GM12878 (cell line): ENCODE data around the gene RAB28. TPM values are rescaled to one million over a fixed set of nuclear protein-coding genes. Genes with fewer than 3 reads are reported as not detected.

ENCODE experiments used
- ATAC-seq: fragments of 200-7000 bp; cut with Tn5 transposase; 3 replicates; pipeline ENCODE4 v1.9.1; 2020; ENCODE audit warnings: mild to moderate bottlenecking, moderate library complexity
- BruUV-seq: library from RNA; stranded (reverse); fragments of 400-500 nt; replicated peaks from 2 replicates; lab custom pipeline; 2021; lab: Mats Ljungman, UMichigan
- CTCF ChIA-PET: fragments of 300-600 bp; sonication (Branson Sonifier 250); formaldehyde crosslinking; extraction: SDS; loops from one replicate; lab custom pipeline; 2021; ENCODE audit warnings: inconsistent platforms; lab: Yijun Ruan, JAX
- POLR2A ChIA-PET: fragments of 350-600 bp; formaldehyde crosslinking; extraction: SDS; loops from one replicate; lab custom pipeline; 2021; ENCODE audit warnings: inconsistent platforms; lab: Charles Lee
- RAD21 ChIA-PET: fragments of 300-600 bp; sonication (Branson Sonifier 250); formaldehyde crosslinking; loops from one replicate; lab custom pipeline; 2023; ENCODE audit warnings: antibody characterized with exemption; ENCODE audit not compliant: unreplicated experiment; lab: Charles Lee
- SMC1A ChIA-PET: fragments of 300-600 bp; sonication (Branson Sonifier 250); formaldehyde crosslinking; loops from one replicate; lab custom pipeline; 2023; ENCODE audit not compliant: unreplicated experiment, uncharacterized antibody; lab: Charles Lee
- DNase-seq: peaks from one replicate; pipeline ENCODE4 v3.0.0-alpha.2; 2011; ENCODE audit warnings: low read depth, low spot score
- FAIRE-seq: peaks from 3 replicates; lab custom pipeline; 2011; peaks lifted over from hg19 to GRCh38; lab: Jason Lieb, UNC
- H2AFZ ChIP-seq: 2 replicates; pipeline ENCODE4 v1.6.0; 2011; ENCODE audit warnings: low read depth, low read length, control low read depth; ENCODE audit not compliant: control insufficient read depth
- H3K27ac ChIP-seq: 2 replicates; pipeline ENCODE4 v1.5.1; 2011; ENCODE audit warnings: control low read depth; ENCODE audit not compliant: control insufficient read depth, insufficient read depth
- H3K27me3 ChIP-seq, 2 experiments: replicated peaks in 1 of 2; 2 replicates each; pipeline versions ENCODE4 v1.6.0 to v1.6.1; 2011; ENCODE audit warnings: low read length in 1 of 2; ENCODE audit not compliant: control insufficient read depth in 2 of 2, insufficient read depth in 2 of 2
- H3K36me3 ChIP-seq, 2 experiments: 2 replicates each; pipeline ENCODE4 v1.5.1; 2011; ENCODE audit warnings: low read length in 1 of 2; ENCODE audit not compliant: control insufficient read depth in 2 of 2, insufficient read depth in 2 of 2
- H3K4me1 ChIP-seq: 2 replicates; pipeline ENCODE4 v1.6.1; 2011; ENCODE audit warnings: mild to moderate bottlenecking, low read length, moderate library complexity, mixed read lengths; ENCODE audit not compliant: control insufficient read depth, insufficient read depth
- H3K4me2 ChIP-seq: 2 replicates; pipeline ENCODE4 v1.6.0; 2011; ENCODE audit warnings: control low read depth; ENCODE audit not compliant: control insufficient read depth, insufficient read depth
- H3K4me3 ChIP-seq: fragments of 200-600 bp; sonication (generic); 2 replicates; pipeline ENCODE4 v1.5.1; 2016
- H3K79me2 ChIP-seq: 2 replicates; pipeline ENCODE4 v1.6.0; 2011; ENCODE audit warnings: low read length; ENCODE audit not compliant: control insufficient read depth, insufficient read depth
- H3K9ac ChIP-seq: 2 replicates; pipeline ENCODE4 v1.8.0; 2011; ENCODE audit warnings: low read length, control low read depth, mixed read lengths; ENCODE audit not compliant: control insufficient read depth, insufficient read depth
- H3K9me3 ChIP-seq: replicated peaks from 3 replicates; pipeline ENCODE4 v1.5.1; 2011; ENCODE audit warnings: mild to moderate bottlenecking, low read length; ENCODE audit not compliant: control insufficient read depth, insufficient read depth
- H4K20me1 ChIP-seq: 2 replicates; pipeline ENCODE4 v1.6.0; 2011; ENCODE audit not compliant: control insufficient read depth, insufficient read depth
- CBX5 ChIP-seq: sonication (generic); IDR thresholded peaks from 2 replicates; pipeline ENCODE4 v1.6.1; 2016; ENCODE audit warnings: low read depth, moderate library complexity, mild to moderate bottlenecking, inconsistent platforms
- CHD2 ChIP-seq: IDR thresholded peaks from 2 replicates; pipeline ENCODE4 v1.6.1; 2011; ENCODE audit warnings: low read depth, low read length, improper control_type of control experiment, borderline replicate concordance
- FOXK2 ChIP-seq: fragments of 450-650 bp; IDR thresholded peaks from 2 replicates; pipeline ENCODE4 v1.6.1; 2017; ENCODE audit warnings: mild to moderate bottlenecking, moderate library complexity
- GABPA ChIP-seq: IDR thresholded peaks from 2 replicates; pipeline ENCODE4 v1.6.1; 2014; ENCODE audit warnings: antibody characterized with exemption, low read depth, mild to moderate bottlenecking, inconsistent platforms
- JUNB ChIP-seq: IDR thresholded peaks from 2 replicates; pipeline ENCODE4 v1.6.1; 2016; ENCODE audit warnings: antibody characterized with exemption, mild to moderate bottlenecking
- NFXL1 ChIP-seq: fragments of 450-650 bp; IDR thresholded peaks from 2 replicates; pipeline ENCODE4 v1.6.1; 2017; ENCODE audit warnings: antibody characterized with exemption, mild to moderate bottlenecking, borderline replicate concordance
- POLR2AphosphoS5 ChIP-seq: IDR thresholded peaks from 2 replicates; pipeline ENCODE4 v1.6.1; 2011; ENCODE audit warnings: mild to moderate bottlenecking, low read length, inconsistent platforms
- RAD21 ChIP-seq: IDR thresholded peaks from 2 replicates; pipeline ENCODE4 v1.6.1; 2011; ENCODE audit warnings: mild to moderate bottlenecking, low read depth, low read length, moderate library complexity; ENCODE audit not compliant: insufficient read depth
- SP1 ChIP-seq: IDR thresholded peaks from one replicate; pipeline ENCODE4 v1.6.1; 2011; ENCODE audit warnings: low read depth, low read length
- SREBF2 ChIP-seq: IDR thresholded peaks from 2 replicates; pipeline ENCODE4 v1.6.1; 2012; ENCODE audit warnings: mild to moderate bottlenecking, low read length
- SRF ChIP-seq, 2 experiments: IDR thresholded peaks; 2 replicates each; pipeline ENCODE4 v1.6.1; 2011; ENCODE audit warnings: low read depth in 2 of 2, low read length in 2 of 2, mild to moderate bottlenecking in 1 of 2, moderate library complexity in 1 of 2
- ZNF207 ChIP-seq: fragments of 450-650 bp; IDR thresholded peaks from 2 replicates; pipeline ENCODE4 v1.6.1; 2014; ENCODE audit warnings: antibody characterized with exemption, mild to moderate bottlenecking, borderline replicate concordance
- ZSCAN29 ChIP-seq: fragments of 450-650 bp; IDR thresholded peaks from 2 replicates; pipeline ENCODE4 v1.6.1; 2017; ENCODE audit warnings: mild to moderate bottlenecking, moderate library complexity
- WGBS: methylation state at CpG from one replicate; pipeline ENCODE4 v1.1.6; 2016; ENCODE audit warnings: low lambda C conversion rate; ENCODE audit not compliant: insufficient replicate concordance, insufficient coverage; ENCODE audit errors: missing lambda C conversion rate; 5-methylcytosine and 5-hydroxymethylcytosine counted together
- in situ Hi-C: fragments of 300-500 bp; cut with MboI; formaldehyde crosslinking; loops from 9 replicates; pipeline ENCODE4 v1.14.3; 2018; ENCODE audit warnings: mixed read lengths
- intact Hi-C: fragments of 100-400 bp; cut with micrococcal nuclease; formaldehyde crosslinking; loops from one replicate; pipeline ENCODE4 v1.14.2; 2022; ENCODE audit not compliant: unreplicated experiment
- polyA plus RNA-seq, 11 experiments: library from polyadenylated mRNA; depleted of rRNA in 4 of 11; unstranded in 6 of 11; stranded (reverse) in 5 of 11; fragments of >200 nt; fragmentation: Nextera tagmentation in 4 of 11; fragmentation: Illumina TruSeq in 1 of 11; extraction: Ambion mirVana in 4 of 11; extraction: Trizol in 1 of 11; gene quantifications; 1 replicate in 1 of 11; 2 replicates in 10 of 11; pipeline versions ENCODE4 v1.2.1 to v1.2.3, GENCODE V29; 2011 to 2016; ENCODE audit warnings: inconsistent platforms in 2 of 11, missing spikeins in 2 of 11, low read depth in 1 of 11
- total RNA-seq, 4 experiments: library from RNA; depleted of rRNA in 3 of 4; stranded (reverse); fragments of >200 nt in 3 of 4; fragmentation: Illumina TruSeq in 1 of 4; extraction: Trizol in 1 of 4; gene quantifications; 2 replicates each; pipeline versions ENCODE4 v1.2.1 to v1.2.3, GENCODE V29; 2013 to 2021
- TF ChIP-seq, protein P1 (sequence below): fragments of 450-650 bp; IDR thresholded peaks from 2 replicates; pipeline ENCODE4 v1.6.1; 2016; ENCODE audit warnings: mild to moderate bottlenecking
- TF ChIP-seq, protein P2 (sequence below): fragments of 450-650 bp; IDR thresholded peaks from 2 replicates; pipeline ENCODE4 v1.6.1; 2016; ENCODE audit warnings: mild to moderate bottlenecking
- TF ChIP-seq, protein P3 (sequence below): fragments of 450-650 bp; formaldehyde crosslinking; IDR thresholded peaks from 2 replicates; pipeline ENCODE4 v1.5.0; 2022; ENCODE audit warnings: mild to moderate bottlenecking, missing genetic modification characterization

Gene RAB28
- total and polyA plus RNA-seq, 10 of the 15 experiments (the other 5 are each of a cell fraction or from before 2014, with no cell fraction given): 5.8 to 29.3 (median 16.9) TPM

DNA sequence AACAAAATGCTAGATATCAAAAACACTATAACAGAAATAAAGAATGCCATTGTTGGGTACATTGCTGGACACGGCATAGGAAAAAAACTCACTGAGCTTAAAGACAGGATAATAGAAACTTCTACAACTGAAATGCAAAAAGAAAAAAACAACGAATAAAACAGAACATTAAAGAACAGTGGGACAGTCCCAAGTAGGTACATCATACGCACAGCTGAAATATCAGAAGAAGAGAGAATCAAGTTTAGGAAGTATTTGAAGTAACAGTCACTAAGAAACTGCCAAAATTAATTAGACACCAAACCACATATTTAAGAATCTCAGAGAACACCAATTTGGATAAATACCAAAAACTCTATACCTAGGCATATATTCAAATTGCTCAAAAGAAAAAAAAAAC, 19.2 kb downstream of the RAB28 start:
- H3K4me2 ChIP-seq: no peak overlapping the region
- H3K9me3 ChIP-seq: peaks cover 1% of the 10 kb centered on the region; the same call in 2 of the 3 replicates
- no peaks in the 10 kb centered on the region for H4K20me1 ChIP-seq
- intact Hi-C loops: no loop called here
- H3K79me2 ChIP-seq: no peaks in the 10 kb centered on the region; the same call in none of the 2 replicates
- ChIA-PET CTCF (interaction anchor here (1.1 kb wide), 1 partner anchor 11 kb away, joined by 3 read pairs; no protein-coding TSS in a partner anchor), POLR2A (no interaction called here), RAD21 (interaction anchor here (1.2 kb wide), 1 partner anchor 33 kb away, joined by 3 read pairs; no protein-coding TSS in a partner anchor), SMC1A (interaction anchor here (0.6 to 0.9 kb wide), 4 partner anchors 9 to 612 kb away, joined by 3 to 5 read pairs (median 3); no protein-coding TSS in a partner anchor)
- H2AFZ ChIP-seq: no peak overlapping the region
- ATAC-seq (no peak), DNase-seq (no peak), FAIRE-seq (no peak)
- BruUV-seq: no TSS peak
- in situ Hi-C loops: no loop called here
- H3K4me3 ChIP-seq: no peak overlapping the region
- no peak overlapping the region for H3K9ac ChIP-seq
- 26% methylated on average over 3 of the region's 3 CpGs for WGBS
- H3K36me3 ChIP-seq: no peaks in the 10 kb centered on the region; a peak in 2 of 4 replicates
- no peaks in the 10 kb centered on the region for H3K27me3 ChIP-seq
- H3K4me1 ChIP-seq: no peaks in the 10 kb centered on the region
- H3K27ac ChIP-seq: no peak overlapping the region
- TF ChIP-seq ZSCAN29 (no peak), SP1 (no peak), GABPA (no peak), POLR2AphosphoS5 (no peak), CHD2 (no peak), RAD21 (no peak), FOXK2 (no peak), NFXL1 (no peak), SRF (IDR thresholded peaks at IDR 0.05; ENCODE audit: low read depth in 2 of 2, low read length in 2 of 2) (no peak), ZNF207 (no peak), JUNB (no peak), CBX5 (no peak), SREBF2 (no peak)
- TF ChIP-seq, protein P1, sequence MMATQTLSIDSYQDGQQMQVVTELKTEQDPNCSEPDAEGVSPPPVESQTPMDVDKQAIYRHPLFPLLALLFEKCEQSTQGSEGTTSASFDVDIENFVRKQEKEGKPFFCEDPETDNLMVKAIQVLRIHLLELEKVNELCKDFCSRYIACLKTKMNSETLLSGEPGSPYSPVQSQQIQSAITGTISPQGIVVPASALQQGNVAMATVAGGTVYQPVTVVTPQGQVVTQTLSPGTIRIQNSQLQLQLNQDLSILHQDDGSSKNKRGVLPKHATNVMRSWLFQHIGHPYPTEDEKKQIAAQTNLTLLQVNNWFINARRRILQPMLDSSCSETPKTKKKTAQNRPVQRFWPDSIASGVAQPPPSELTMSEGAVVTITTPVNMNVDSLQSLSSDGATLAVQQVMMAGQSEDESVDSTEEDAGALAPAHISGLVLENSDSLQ: no peak
- TF ChIP-seq, protein P2, sequence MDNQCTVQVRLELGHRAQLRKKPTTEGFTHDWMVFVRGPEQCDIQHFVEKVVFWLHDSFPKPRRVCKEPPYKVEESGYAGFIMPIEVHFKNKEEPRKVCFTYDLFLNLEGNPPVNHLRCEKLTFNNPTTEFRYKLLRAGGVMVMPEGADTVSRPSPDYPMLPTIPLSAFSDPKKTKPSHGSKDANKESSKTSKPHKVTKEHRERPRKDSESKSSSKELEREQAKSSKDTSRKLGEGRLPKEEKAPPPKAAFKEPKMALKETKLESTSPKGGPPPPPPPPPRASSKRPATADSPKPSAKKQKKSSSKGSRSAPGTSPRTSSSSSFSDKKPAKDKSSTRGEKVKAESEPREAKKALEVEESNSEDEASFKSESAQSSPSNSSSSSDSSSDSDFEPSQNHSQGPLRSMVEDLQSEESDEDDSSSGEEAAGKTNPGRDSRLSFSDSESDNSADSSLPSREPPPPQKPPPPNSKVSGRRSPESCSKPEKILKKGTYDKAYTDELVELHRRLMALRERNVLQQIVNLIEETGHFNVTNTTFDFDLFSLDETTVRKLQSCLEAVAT: no peak
- TF ChIP-seq, protein P3, sequence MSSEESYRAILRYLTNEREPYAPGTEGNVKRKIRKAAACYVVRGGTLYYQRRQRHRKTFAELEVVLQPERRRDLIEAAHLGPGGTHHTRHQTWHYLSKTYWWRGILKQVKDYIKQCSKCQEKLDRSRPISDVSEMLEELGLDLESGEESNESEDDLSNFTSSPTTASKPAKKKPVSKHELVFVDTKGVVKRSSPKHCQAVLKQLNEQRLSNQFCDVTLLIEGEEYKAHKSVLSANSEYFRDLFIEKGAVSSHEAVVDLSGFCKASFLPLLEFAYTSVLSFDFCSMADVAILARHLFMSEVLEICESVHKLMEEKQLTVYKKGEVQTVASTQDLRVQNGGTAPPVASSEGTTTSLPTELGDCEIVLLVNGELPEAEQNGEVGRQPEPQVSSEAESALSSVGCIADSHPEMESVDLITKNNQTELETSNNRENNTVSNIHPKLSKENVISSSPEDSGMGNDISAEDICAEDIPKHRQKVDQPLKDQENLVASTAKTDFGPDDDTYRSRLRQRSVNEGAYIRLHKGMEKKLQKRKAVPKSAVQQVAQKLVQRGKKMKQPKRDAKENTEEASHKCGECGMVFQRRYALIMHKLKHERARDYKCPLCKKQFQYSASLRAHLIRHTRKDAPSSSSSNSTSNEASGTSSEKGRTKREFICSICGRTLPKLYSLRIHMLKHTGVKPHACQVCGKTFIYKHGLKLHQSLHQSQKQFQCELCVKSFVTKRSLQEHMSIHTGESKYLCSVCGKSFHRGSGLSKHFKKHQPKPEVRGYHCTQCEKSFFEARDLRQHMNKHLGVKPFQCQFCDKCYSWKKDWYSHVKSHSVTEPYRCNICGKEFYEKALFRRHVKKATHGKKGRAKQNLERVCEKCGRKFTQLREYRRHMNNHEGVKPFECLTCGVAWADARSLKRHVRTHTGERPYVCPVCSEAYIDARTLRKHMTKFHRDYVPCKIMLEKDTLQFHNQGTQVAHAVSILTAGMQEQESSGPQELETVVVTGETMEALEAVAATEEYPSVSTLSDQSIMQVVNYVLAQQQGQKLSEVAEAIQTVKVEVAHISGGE (CRISPR knock-in tag): no peak
